HepG2 (cell line): ENCODE results near the gene CDK10. TPM values are rescaled to one million over a fixed set of nuclear protein-coding genes. Genes with fewer than 3 reads are reported as not detected.

Experiments used
- ATAC-seq: fragments of 200-7000 bp; cut with Tn5 transposase; 3 replicates; pipeline ENCODE4 v1.9.1; 2020; ENCODE audit warnings: mild to moderate bottlenecking, moderate library complexity
- BruUV-seq: library from RNA; stranded (reverse); fragments of 400-500 nt; replicated peaks from 2 replicates; lab custom pipeline; 2021; lab: Mats Ljungman, UMichigan
- CTCF ChIA-PET: fragments of 300-600 bp; formaldehyde crosslinking; extraction: SDS; loops from one replicate; lab custom pipeline; 2021; ENCODE audit warnings: low total read pairs, inconsistent platforms, low intra/inter-chr PET ratio; lab: Yijun Ruan, JAX
- POLR2A ChIA-PET: fragments of 350-600 bp; sonication (Branson Sonifier 250); formaldehyde crosslinking; loops from one replicate; lab custom pipeline; 2020; ENCODE audit warnings: antibody characterized with exemption, inconsistent platforms; lab: Yijun Ruan, JAX
- DNase-seq: peaks from one replicate; pipeline ENCODE4 v3.0.0-alpha.2; 2015; ENCODE audit warnings: low spot score
- FAIRE-seq: peaks from 3 replicates; lab custom pipeline; 2011; peaks lifted over from hg19 to GRCh38; lab: Jason Lieb, UNC
- H2AFZ ChIP-seq: one replicate; pipeline ENCODE4 v1.6.1; 2011; ENCODE audit warnings: low read length, inconsistent platforms
- H3K27ac ChIP-seq: fragments of 300-600 bp; 3 replicates; pipeline ENCODE4 v1.8.0; 2011; ENCODE audit warnings: mixed run types, mild to moderate bottlenecking, mixed read lengths, low read length, inconsistent platforms; ENCODE audit not compliant: insufficient read depth; ENCODE audit errors: extremely low read length
- H3K27me3 ChIP-seq, 2 experiments: fragments of 200-600 bp in 1 of 2; 2 replicates in 1 of 2; 3 replicates in 1 of 2; pipeline versions ENCODE4 v1.6.0 to v1.8.0; 2011; ENCODE audit warnings: low read length in 2 of 2, mild to moderate bottlenecking in 2 of 2, moderate library complexity in 2 of 2, inconsistent platforms in 1 of 2; ENCODE audit not compliant: insufficient read depth in 2 of 2, control insufficient read depth in 1 of 2
- H3K36me3 ChIP-seq, 2 experiments: fragments of 200-600 bp in 1 of 2; replicated peaks in 1 of 2; 2 replicates in 1 of 2; 3 replicates in 1 of 2; pipeline versions ENCODE4 v1.5.1 to v1.8.0; 2011; ENCODE audit warnings: low read length in 2 of 2, inconsistent platforms in 1 of 2; ENCODE audit not compliant: insufficient read depth in 2 of 2, control insufficient read depth in 1 of 2
- H3K4me1 ChIP-seq: 2 replicates; pipeline ENCODE4 v1.5.1; 2012; ENCODE audit warnings: low read length, inconsistent platforms; ENCODE audit not compliant: insufficient read depth
- H3K4me2 ChIP-seq: 2 replicates; pipeline ENCODE4 v1.6.0; 2011; ENCODE audit warnings: low read depth, low read length, inconsistent platforms
- H3K4me3 ChIP-seq, 3 experiments: fragments of 200-600 bp in 1 of 3; sonication (generic), shearing (Covaris generic) in 1 of 3; replicated peaks in 1 of 3; 2 replicates each; pipeline ENCODE4 v1.5.1; 2011 to 2016; ENCODE audit warnings: low read length in 3 of 3, inconsistent platforms in 2 of 3, low read depth in 2 of 3, mild to moderate bottlenecking in 2 of 3, control low read depth in 1 of 3, mixed read lengths in 1 of 3; ENCODE audit not compliant: insufficient read depth in 1 of 3
- H3K79me2 ChIP-seq: one replicate; pipeline ENCODE4 v1.6.1; 2011; ENCODE audit warnings: low read length, inconsistent platforms; ENCODE audit not compliant: insufficient read depth
- H3K9ac ChIP-seq: 2 replicates; pipeline ENCODE4 v1.6.0; 2011; ENCODE audit warnings: mild to moderate bottlenecking, low read depth, low read length, inconsistent platforms; ENCODE audit not compliant: insufficient read depth
- H3K9me3 ChIP-seq: 2 replicates; pipeline ENCODE4 v1.5.1; 2012; ENCODE audit warnings: mild to moderate bottlenecking, low read length
- H4K20me1 ChIP-seq: 2 replicates; pipeline ENCODE4 v1.6.0; 2011; ENCODE audit warnings: inconsistent platforms, mild to moderate bottlenecking, low read length, moderate library complexity; ENCODE audit not compliant: insufficient read depth
- AGO2 ChIP-seq: fragments of 200-400 bp; formaldehyde crosslinking; optimal IDR thresholded peaks from 2 replicates; pipeline ENCODE3; 2017; ENCODE audit warnings: mild to moderate bottlenecking, low read depth, low read length, moderate library complexity
- FOSL1 ChIP-seq: sonication (generic); formaldehyde crosslinking; IDR thresholded peaks from 2 replicates; pipeline ENCODE4 v1.9.0; 2021; ENCODE audit warnings: missing genetic modification reagents, borderline replicate concordance
- HNRNPL ChIP-seq: fragments of 200-400 bp; formaldehyde crosslinking; IDR thresholded peaks from 2 replicates; pipeline ENCODE4 v1.6.1; 2017; ENCODE audit warnings: mild to moderate bottlenecking, low read depth, low read length
- MTA1 ChIP-seq: sonication (generic); formaldehyde crosslinking; IDR thresholded peaks from 2 replicates; pipeline ENCODE4 v1.4.0; 2020; ENCODE audit warnings: missing genetic modification reagents, mild to moderate bottlenecking, borderline replicate concordance
- NCOA5 ChIP-seq: sonication (generic); formaldehyde crosslinking; IDR thresholded peaks from 2 replicates; pipeline ENCODE4 v1.4.0; 2020; ENCODE audit warnings: missing genetic modification reagents
- RBFOX2 ChIP-seq: fragments of 200-400 bp; formaldehyde crosslinking; IDR thresholded peaks from 2 replicates; pipeline ENCODE4 v1.6.1; 2017; ENCODE audit warnings: low read depth, mild to moderate bottlenecking, low read length
- SAFB2 ChIP-seq: sonication (generic); formaldehyde crosslinking; IDR thresholded peaks from 2 replicates; pipeline ENCODE4 v1.5.1; 2020; ENCODE audit warnings: missing genetic modification reagents, low read depth, mild to moderate bottlenecking, borderline replicate concordance
- SMARCC2 ChIP-seq: fragments of 450-650 bp; IDR thresholded peaks from 2 replicates; pipeline ENCODE4 v1.6.1; 2017; ENCODE audit warnings: antibody characterized with exemption, mild to moderate bottlenecking
- ZBTB38 ChIP-seq: sonication (generic); formaldehyde crosslinking; IDR thresholded peaks from 2 replicates; pipeline ENCODE4 v1.5.1; 2020; ENCODE audit warnings: mild to moderate bottlenecking, missing genetic modification reagents
- ZBTB42 ChIP-seq: sonication (generic); formaldehyde crosslinking; IDR thresholded peaks from 2 replicates; pipeline ENCODE4 v1.5.0; 2020; ENCODE audit warnings: mild to moderate bottlenecking, missing genetic modification reagents
- ZFY ChIP-seq: sonication (generic); formaldehyde crosslinking; IDR thresholded peaks from 2 replicates; pipeline ENCODE4 v1.4.0; 2020; ENCODE audit warnings: missing genetic modification reagents
- ZNF75D ChIP-seq: sonication (generic); formaldehyde crosslinking; IDR thresholded peaks from 2 replicates; pipeline ENCODE4 v1.8.1; 2023; ENCODE audit warnings: missing genetic modification reagents, mild to moderate bottlenecking, borderline replicate concordance
- WGBS: methylation state at CpG from one replicate; pipeline ENCODE4 v1.1.6; 2017; ENCODE audit warnings: low lambda C conversion rate; 5-methylcytosine and 5-hydroxymethylcytosine counted together
- in situ Hi-C: cut with HindIII; loops from 2 replicates; pipeline ENCODE4 v1.10.0; 2017; ENCODE audit warnings: low pct_unique_long_range_greater_than_20kb; ENCODE audit not compliant: extremely low pct_ligation_motif_present
- intact Hi-C: fragments of 100-400 bp; cut with micrococcal nuclease; formaldehyde crosslinking; loops from one replicate; pipeline ENCODE4 v1.10.0; 2022; ENCODE audit not compliant: unreplicated experiment
- polyA plus RNA-seq, 8 experiments: library from polyadenylated mRNA; depleted of rRNA in 3 of 8; stranded (reverse) in 7 of 8; unstranded in 1 of 8; fragments of >200 nt; fragmentation: Illumina TruSeq in 4 of 8; extraction: Trizol in 4 of 8; gene quantifications; 2 replicates each; pipeline versions ENCODE4 v1.2.1 to v1.2.3, GENCODE V29; 2011 to 2016; ENCODE audit warnings: low read depth in 4 of 8, missing spikeins in 1 of 8, mixed read lengths in 1 of 8; ENCODE audit not compliant: insufficient read depth in 1 of 8
- total RNA-seq, 5 experiments: library from RNA; depleted of rRNA; stranded (reverse); fragments of >200 nt; fragmentation: Illumina TruSeq; extraction: Trizol; gene quantifications; 2 replicates each; pipeline ENCODE4 v1.2.3, GENCODE V29; 2016; ENCODE audit warnings: low read depth in 1 of 5
- TF ChIP-seq, protein P1 (sequence below): sonication (generic); formaldehyde crosslinking; IDR thresholded peaks from 2 replicates; pipeline ENCODE4 v1.4.0; 2020; ENCODE audit warnings: missing genetic modification reagents
- TF ChIP-seq, protein P2 (sequence below): sonication (generic); formaldehyde crosslinking; IDR thresholded peaks from 2 replicates; pipeline ENCODE4 v1.8.0; 2022; ENCODE audit warnings: missing genetic modification reagents, mild to moderate bottlenecking, borderline replicate concordance

Gene CDK10
- total and polyA plus RNA-seq, 2 of the 13 experiments (the other 11 are each of a cell fraction or from before 2014, with no cell fraction given) = 2.5 to 3.9 TPM

DNA sequence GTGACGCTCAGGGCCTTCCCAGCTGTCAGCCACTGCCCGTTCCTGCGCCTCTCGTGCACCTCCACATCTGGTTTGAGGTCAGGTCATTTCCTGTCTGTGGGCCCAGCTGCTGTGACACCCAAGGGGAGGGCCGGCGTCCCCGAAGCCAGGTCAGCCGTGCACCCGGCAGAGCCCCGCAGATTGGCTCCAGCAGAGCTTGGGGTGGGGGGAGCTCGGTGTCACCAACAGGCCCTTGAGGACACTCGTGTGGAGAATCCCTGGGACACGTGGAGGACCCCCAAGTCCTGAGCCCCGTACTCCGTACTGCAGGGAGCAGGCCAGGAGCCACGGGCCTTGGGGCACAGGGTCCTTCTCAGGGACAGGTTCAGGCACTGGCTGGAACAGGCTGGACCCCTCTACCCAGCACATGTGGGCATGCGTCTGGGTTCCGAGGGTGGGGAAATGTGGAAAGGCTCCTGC is 10.2 kb downstream of the CDK10 start:
- Histone ChIP-seq H2AFZ (no peak overlapping the region), H3K9me3 (no peaks in the 10 kb centered on the region)
- CTCF ChIA-PET = interaction anchor here (0.6 kb wide), 1 partner anchor 37 kb away, joined by 3 read pairs; no protein-coding TSS in a partner anchor

DNA sequence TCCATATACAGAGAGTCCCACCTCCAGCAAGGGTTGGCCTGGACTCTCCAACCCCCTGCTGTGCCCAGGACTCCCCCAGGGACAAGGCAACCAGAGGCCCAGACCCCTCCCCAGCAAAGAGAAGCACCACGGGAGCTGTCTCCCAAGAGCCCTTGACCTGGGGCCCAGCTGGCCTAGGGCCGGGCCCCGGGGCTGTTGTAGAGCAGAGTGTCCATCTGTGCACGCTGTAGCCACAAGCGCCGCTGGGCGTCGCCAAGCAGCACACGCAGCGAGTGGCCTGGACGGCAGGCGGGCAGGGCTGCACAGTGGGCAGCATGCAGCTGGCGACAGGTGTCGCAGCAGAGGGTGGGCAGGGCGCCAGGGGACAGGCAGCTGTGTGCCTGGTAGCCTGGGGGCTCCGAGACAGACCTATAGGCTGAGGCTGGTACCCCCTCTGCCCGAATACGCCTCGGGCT is 10.7 kb downstream of the CDK10 start:
- no peak overlapping the region for H3K4me2 ChIP-seq
- DNase-seq (no peak), FAIRE-seq (no peak)
- POLR2A ChIA-PET = no interaction called here
- BruUV-seq = no TSS peak
- TF ChIP-seq MTA1 (CRISPR knock-in tag) = 0 out of 2 replicates have a peak, but pooled peaks have one; percentile 18
- TF ChIP-seq, protein P1, sequence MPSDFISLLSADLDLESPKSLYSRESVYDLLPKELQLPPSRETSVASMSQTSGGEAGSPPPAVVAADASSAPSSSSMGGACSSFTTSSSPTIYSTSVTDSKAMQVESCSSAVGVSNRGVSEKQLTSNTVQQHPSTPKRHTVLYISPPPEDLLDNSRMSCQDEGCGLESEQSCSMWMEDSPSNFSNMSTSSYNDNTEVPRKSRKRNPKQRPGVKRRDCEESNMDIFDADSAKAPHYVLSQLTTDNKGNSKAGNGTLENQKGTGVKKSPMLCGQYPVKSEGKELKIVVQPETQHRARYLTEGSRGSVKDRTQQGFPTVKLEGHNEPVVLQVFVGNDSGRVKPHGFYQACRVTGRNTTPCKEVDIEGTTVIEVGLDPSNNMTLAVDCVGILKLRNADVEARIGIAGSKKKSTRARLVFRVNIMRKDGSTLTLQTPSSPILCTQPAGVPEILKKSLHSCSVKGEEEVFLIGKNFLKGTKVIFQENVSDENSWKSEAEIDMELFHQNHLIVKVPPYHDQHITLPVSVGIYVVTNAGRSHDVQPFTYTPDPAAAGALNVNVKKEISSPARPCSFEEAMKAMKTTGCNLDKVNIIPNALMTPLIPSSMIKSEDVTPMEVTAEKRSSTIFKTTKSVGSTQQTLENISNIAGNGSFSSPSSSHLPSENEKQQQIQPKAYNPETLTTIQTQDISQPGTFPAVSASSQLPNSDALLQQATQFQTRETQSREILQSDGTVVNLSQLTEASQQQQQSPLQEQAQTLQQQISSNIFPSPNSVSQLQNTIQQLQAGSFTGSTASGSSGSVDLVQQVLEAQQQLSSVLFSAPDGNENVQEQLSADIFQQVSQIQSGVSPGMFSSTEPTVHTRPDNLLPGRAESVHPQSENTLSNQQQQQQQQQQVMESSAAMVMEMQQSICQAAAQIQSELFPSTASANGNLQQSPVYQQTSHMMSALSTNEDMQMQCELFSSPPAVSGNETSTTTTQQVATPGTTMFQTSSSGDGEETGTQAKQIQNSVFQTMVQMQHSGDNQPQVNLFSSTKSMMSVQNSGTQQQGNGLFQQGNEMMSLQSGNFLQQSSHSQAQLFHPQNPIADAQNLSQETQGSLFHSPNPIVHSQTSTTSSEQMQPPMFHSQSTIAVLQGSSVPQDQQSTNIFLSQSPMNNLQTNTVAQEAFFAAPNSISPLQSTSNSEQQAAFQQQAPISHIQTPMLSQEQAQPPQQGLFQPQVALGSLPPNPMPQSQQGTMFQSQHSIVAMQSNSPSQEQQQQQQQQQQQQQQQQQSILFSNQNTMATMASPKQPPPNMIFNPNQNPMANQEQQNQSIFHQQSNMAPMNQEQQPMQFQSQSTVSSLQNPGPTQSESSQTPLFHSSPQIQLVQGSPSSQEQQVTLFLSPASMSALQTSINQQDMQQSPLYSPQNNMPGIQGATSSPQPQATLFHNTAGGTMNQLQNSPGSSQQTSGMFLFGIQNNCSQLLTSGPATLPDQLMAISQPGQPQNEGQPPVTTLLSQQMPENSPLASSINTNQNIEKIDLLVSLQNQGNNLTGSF (CRISPR knock-in tag) = no peak
- peak; percentile 51 for TF ChIP-seq RBFOX2
- TF ChIP-seq, all 625 proteins: peak for 2
- no peak overlapping the region for H2AFZ ChIP-seq
- H3K9ac ChIP-seq = no peak overlapping the region
- H3K79me2 ChIP-seq = peaks cover 2% of the 10 kb centered on the region
- H3K4me1 ChIP-seq = peaks cover 62% of the 10 kb centered on the region
- H3K27ac ChIP-seq = no peak overlapping the region
- over 99% methylated on average over 10 of the region's 19 CpGs for WGBS
- no peaks in the 10 kb centered on the region for H4K20me1 ChIP-seq
- ATAC-seq = no peak
- H3K4me3 ChIP-seq = no peak overlapping the region
- in situ Hi-C loops = no loop called here
- no peaks in the 10 kb centered on the region for H3K27me3 ChIP-seq
- no peaks in the 10 kb centered on the region for H3K9me3 ChIP-seq
- intact Hi-C loops = no loop called here
- peaks cover 5 to 14% of the 10 kb centered on the region in 2 experiments; a peak in 2 of 5 replicates for H3K36me3 ChIP-seq
- CTCF ChIA-PET = interaction anchor here (0.6 kb wide), 1 partner anchor 38 kb away, joined by 3 read pairs; no protein-coding TSS in a partner anchor

More for the DNA sequence above, 10.2 kb downstream of the CDK10 start:
- peaks cover 67% of the 10 kb centered on the region for H3K4me1 ChIP-seq
- FAIRE-seq = no peak
- no peak for DNase-seq
- POLR2A ChIA-PET = no interaction called here
- H3K27me3 ChIP-seq = no peaks in the 10 kb centered on the region
- no peak overlapping the region for H3K4me3 ChIP-seq
- peak; percentile 57; the same call in 1 of the 2 replicates for TF ChIP-seq SAFB2 (CRISPR knock-in tag)
- peak; percentile 44 for TF ChIP-seq RBFOX2
- no peak for TF ChIP-seq FOSL1 (CRISPR knock-in tag)
- TF ChIP-seq ZBTB38 (CRISPR knock-in tag) = 0 out of 2 replicates have a peak, but pooled peaks have one; percentile 45
- TF ChIP-seq NCOA5 (CRISPR knock-in tag) = no peak
- TF ChIP-seq AGO2 = peak; percentile 79
- no peak for TF ChIP-seq ZNF75D (CRISPR knock-in tag)
- TF ChIP-seq ZFY = no peak
- TF ChIP-seq SMARCC2 = no peak
- TF ChIP-seq ZBTB42 (CRISPR knock-in tag) = 0 out of 2 replicates have a peak, but pooled peaks have one; percentile 29
- TF ChIP-seq, protein P2, sequence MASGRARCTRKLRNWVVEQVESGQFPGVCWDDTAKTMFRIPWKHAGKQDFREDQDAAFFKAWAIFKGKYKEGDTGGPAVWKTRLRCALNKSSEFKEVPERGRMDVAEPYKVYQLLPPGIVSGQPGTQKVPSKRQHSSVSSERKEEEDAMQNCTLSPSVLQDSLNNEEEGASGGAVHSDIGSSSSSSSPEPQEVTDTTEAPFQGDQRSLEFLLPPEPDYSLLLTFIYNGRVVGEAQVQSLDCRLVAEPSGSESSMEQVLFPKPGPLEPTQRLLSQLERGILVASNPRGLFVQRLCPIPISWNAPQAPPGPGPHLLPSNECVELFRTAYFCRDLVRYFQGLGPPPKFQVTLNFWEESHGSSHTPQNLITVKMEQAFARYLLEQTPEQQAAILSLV (CRISPR knock-in tag) = peak; percentile 7; the same call in 1 of the 2 replicates
- TF ChIP-seq HNRNPL = no peak
- WGBS = 87% methylated on average over 8 of the region's 18 CpGs
- in situ Hi-C loops = no loop called here
- no peak for ATAC-seq
- peaks cover 5 to 14% of the 10 kb centered on the region in 2 experiments; a peak in 2 of 5 replicates for H3K36me3 ChIP-seq
- no peaks in the 10 kb centered on the region for H4K20me1 ChIP-seq
- no TSS peak for BruUV-seq
- no peak overlapping the region for H3K9ac ChIP-seq
- intact Hi-C loops = no loop called here
- H3K4me2 ChIP-seq = no peak overlapping the region
- no peak overlapping the region for H3K27ac ChIP-seq
- H3K79me2 ChIP-seq = peaks cover 2% of the 10 kb centered on the region
